Raji (cell line): Measurements from ENCODE around the gene COP1.

ENCODE experiments used
- POLR2A ChIP-seq: IDR thresholded peaks from 2 replicates; pipeline ENCODE4 v1.6.1; 2011; ENCODE audit warnings: low read depth, low read length, control low read depth; ENCODE audit not compliant: insufficient read depth

The COP1 gene

GRCh38 chr1:176101951-176102642, 105.0 kb downstream of the COP1 start:
- TF ChIP-seq POLR2A = no peak

- no peak for TF ChIP-seq POLR2A
These were observed 108.5 kb downstream of the COP1 start for GRCh38 chr1:176098560-176098959.

- TF ChIP-seq POLR2A = no peak
These were observed 111.1 kb downstream of the COP1 start for GRCh38 chr1:176096015-176096414.

- no peak for TF ChIP-seq POLR2A
These were observed 116.3 kb downstream of the COP1 start for GRCh38 chr1:176090766-176091165.

- TF ChIP-seq POLR2A = no peak
These were observed 133.4 kb downstream of the COP1 start for GRCh38 chr1:176073524-176074157.

- TF ChIP-seq POLR2A = no peak
These were observed 138.2 kb downstream of the COP1 start for GRCh38 chr1:176068901-176069300.

- no peak for TF ChIP-seq POLR2A
These were observed 138.8 kb downstream of the COP1 start for GRCh38 chr1:176068256-176068655.

- no peak for TF ChIP-seq POLR2A
These were observed 140.4 kb downstream of the COP1 start for GRCh38 chr1:176066709-176067108.

GRCh38 chr1:176058686-176059085, 148.4 kb downstream of the COP1 start:
- no peak for TF ChIP-seq POLR2A

- no peak for TF ChIP-seq POLR2A
These were observed 150.8 kb downstream of the COP1 start for GRCh38 chr1:176056312-176056711.

- TF ChIP-seq POLR2A = no peak
These were observed 151.7 kb downstream of the COP1 start for GRCh38 chr1:176055398-176055797.

GRCh38 chr1:176051902-176052518, 155.1 kb downstream of the COP1 start:
- no peak for TF ChIP-seq POLR2A

- TF ChIP-seq POLR2A = no peak
These were observed 155.7 kb downstream of the COP1 start for GRCh38 chr1:176051402-176051801.

GRCh38 chr1:176049582-176049981, 157.5 kb downstream of the COP1 start:
- TF ChIP-seq POLR2A = no peak

- TF ChIP-seq POLR2A = no peak
These were observed 160.2 kb downstream of the COP1 start for GRCh38 chr1:176046926-176047325.

- no peak for TF ChIP-seq POLR2A
These were observed 163.5 kb downstream of the COP1 start for GRCh38 chr1:176043537-176043936.

- no peak for TF ChIP-seq POLR2A
These were observed 173.2 kb downstream of the COP1 start for GRCh38 chr1:176033881-176034280.

GRCh38 chr1:176033474-176033873, 173.6 kb downstream of the COP1 start:
- TF ChIP-seq POLR2A = no peak
